ENCODE measurements around the gene ZNF217.
"Not testable (repeated sequence)": the region's sequence is repeated elsewhere in the genome, so short reads cannot be mapped to it uniquely, and the experiment has no call there.

The ZNF217 gene

DNA sequence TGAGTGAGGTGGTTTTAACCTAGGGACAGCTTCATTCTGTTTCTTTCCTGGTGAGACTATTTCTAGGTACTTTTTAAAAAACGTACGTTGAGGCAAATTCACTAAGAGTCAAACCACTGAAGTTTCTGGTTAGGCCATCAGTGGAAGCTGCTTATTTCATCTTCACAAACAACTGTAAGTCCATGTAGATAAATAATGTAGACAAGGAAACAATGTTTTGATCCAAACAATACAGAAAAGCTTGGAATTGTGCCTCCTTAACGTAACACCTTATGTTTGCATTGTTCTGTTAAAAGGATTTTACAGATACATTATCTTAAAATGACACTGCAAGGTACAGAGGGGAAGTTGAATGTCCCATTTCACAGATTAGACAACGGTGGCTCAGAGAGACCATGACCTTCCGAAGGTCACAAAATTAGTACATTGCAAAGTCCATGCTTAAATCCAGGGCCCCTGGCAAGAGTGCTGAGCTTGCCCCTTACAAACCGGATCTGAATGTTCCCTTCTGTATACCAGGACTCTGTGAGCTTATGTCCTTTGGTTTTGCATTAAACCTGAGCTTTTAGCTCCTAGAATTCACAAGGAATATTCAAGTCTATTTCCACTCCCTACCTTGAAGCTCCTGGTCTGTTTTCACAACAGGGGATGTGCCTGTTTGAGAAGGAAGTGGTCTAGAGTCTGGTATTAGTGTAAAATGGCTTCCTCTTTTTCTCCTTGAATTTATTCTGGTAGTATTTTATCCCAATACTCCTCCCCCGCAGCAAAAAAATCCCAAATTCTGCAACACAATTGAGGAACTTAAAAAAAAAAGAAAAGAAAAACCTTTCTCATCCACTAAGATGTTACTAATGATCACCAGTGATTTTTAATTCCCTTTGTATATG is 28.9 kb upstream of the ZNF217 start:
- in situ Hi-C loops (cut with MboI; ENCODE audit: low sequenced_read_pairs): no loop called here

DNA sequence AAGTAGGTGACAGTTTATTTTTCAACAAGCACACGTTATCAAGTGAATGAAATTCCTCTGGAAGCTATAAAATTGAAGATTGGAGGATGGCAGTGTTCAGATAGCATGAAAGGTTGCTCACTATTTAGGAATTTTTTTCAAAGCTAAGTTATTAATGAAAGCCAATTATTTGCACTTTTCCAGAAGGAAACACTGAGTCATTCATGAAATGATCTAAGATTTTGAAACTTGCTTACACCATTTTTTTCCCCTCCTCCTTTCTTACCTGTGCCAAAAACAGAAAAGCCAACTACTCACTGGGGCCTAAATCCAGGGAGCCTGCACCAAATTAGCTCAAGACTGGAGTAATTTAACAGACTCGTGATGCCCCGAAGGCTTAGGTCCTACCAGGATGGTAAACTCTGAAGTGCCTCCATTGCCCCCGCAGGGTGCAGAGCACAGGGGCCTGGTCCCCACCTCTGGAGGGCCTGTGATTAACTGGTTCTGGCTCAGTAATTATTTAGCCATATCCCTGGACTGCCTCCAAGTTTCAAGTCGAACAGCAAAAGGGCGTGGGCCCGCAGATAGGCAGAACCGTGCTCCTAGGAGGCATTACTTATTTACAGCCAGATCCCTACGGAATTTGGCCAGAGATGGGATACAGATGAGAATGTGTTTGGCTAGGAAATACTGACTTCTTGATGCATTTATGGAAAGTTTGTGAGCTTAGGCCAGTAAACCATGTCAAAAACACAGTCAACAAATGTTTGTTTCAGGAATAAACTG is 28.0 kb upstream of the ZNF217 start:
- in situ Hi-C loops (cut with MboI; ENCODE audit: low sequenced_read_pairs): no loop called here

DNA sequence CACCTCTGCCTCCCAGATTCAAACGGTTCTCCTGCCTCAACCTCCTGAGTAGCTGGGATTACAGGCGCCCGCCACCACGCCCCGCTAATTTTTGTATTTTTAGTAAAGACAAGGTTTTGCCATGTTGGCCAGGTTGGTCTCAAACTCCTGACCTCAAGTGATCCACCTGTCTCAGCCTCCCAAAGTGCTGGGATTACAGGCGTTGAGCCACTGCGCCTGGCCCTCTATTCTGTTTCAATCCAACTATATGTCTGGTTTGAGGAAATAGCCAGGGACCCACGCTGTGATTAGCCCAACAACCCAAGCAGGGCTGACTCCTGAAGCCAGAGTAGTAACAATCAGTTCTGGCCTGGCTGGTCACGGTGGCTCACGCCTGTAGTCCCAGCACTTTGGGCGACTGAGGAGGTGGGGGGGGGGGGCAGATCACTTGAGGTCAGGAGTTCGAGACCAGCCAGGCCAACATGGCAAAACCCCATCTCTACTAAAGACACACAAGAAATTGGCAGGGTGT is 24.9 kb upstream of the ZNF217 start:
- in situ Hi-C loops (cut with MboI; ENCODE audit: low sequenced_read_pairs): not testable (repeated sequence)

DNA sequence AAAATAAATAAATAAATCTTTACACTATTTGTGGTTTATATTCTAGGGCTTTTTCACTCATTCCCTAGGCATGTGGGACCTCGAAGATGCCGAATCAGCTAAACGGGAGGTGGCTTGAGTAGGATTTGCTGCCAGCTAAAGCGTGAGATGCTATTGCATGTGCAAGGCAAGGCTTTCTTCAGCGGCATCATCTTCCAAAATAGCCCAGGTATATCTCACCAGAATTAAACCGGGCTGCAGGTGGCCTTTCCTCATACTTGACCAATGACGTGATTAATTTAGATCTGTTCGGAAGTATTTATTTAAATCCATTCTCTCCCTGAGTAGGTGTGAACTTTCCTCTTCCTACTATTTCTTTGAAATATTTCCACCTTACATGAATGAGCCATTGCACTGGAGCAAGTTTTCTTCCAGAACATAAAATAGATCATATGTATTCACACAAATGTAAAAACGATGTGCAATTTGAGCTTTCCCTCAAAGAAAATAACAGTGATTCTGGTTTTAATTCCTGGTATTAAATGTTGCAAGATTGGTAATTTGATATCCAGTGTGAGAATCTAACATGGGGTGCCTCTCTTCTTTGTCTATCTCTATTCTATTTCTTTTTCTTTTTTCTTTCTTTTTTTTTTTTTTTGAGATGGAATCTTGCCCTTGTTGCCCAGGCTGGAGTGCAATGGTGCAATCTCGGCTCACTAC is 24.3 kb upstream of the ZNF217 start:
- in situ Hi-C loops (cut with MboI; ENCODE audit: low sequenced_read_pairs): no loop called here

DNA sequence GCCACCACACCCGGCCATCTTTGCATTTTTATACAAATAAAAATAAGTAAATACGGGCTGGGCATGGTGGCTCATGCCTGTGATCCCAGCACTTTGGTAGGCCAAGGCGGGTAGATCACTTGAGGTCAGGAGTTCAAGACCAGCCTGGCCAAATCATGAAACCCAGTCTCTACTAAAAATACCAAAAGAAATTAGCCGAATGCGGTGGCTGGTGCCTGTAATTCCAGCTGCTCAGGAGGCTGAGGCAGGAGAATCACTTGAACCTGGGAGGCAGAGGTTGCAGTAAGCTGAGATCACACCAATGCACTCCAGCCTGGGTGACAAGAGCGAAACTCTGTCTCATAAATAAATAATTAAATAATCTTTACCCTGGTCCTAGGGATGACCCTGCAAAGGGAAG is 22.9 kb upstream of the ZNF217 start:
- in situ Hi-C loops (cut with MboI; ENCODE audit: low sequenced_read_pairs): not testable (repeated sequence)

DNA sequence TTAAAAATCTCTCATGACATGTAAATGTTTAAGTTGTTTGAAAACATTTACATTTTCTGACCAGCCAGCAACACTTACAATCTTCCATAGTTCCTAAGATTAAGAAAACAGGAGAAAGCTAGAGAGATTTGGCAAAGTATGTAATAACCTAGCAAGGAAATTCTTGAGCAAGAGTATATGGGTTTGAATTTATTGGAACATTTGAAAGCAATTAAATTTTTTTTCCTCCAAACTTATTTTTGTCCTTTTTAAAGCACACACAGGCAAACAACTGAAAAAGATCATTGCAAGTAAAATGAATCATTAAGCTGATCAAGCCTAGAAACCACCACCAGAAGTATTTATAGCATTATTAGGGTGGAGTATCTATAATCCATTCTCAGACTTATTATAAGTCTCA is 20.1 kb upstream of the ZNF217 start:
- in situ Hi-C loops (cut with MboI; ENCODE audit: low sequenced_read_pairs): no loop called here

DNA sequence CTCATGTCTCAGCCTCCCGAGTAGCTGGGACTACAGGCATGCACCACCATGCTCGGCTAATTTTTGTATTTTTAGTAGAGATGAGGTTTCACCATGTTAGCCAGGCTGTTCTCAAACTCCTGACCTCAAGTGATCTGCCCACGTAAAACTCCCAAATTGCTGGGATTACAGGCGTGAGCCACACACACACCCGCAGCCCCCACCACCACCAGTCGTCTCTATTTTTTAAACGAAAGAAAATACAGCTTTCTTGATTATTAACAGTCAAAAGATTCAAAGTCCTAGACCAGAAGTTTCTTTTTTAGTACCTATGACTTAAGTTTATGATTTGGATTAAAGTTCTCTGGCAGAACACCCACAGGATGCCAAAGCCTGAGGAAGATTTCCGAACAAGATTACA is 18.6 kb upstream of the ZNF217 start:
- in situ Hi-C loops (cut with MboI; ENCODE audit: low sequenced_read_pairs): not testable (repeated sequence)

DNA sequence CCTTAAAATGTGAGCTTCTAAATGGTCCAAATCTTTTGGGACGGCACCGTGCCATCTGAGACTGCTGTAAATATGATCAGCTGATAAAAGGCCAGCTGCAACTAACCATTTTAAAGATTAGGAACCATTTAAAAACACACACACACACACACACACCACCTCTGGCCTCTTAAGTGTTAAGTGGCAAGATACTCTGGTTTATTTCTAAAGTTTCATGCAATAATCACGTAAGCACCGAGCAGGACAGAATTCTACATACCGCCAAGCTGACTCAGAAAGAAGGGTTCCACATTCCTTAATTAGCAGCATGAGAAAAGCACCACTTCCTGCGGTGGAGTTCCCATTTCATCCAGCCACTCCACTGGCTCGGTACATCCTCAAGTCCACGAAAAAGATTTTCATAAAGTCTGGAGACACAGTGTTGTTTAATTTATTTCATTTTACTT is 17.8 kb upstream of the ZNF217 start:
- in situ Hi-C loops (cut with MboI; ENCODE audit: low sequenced_read_pairs): no loop called here

DNA sequence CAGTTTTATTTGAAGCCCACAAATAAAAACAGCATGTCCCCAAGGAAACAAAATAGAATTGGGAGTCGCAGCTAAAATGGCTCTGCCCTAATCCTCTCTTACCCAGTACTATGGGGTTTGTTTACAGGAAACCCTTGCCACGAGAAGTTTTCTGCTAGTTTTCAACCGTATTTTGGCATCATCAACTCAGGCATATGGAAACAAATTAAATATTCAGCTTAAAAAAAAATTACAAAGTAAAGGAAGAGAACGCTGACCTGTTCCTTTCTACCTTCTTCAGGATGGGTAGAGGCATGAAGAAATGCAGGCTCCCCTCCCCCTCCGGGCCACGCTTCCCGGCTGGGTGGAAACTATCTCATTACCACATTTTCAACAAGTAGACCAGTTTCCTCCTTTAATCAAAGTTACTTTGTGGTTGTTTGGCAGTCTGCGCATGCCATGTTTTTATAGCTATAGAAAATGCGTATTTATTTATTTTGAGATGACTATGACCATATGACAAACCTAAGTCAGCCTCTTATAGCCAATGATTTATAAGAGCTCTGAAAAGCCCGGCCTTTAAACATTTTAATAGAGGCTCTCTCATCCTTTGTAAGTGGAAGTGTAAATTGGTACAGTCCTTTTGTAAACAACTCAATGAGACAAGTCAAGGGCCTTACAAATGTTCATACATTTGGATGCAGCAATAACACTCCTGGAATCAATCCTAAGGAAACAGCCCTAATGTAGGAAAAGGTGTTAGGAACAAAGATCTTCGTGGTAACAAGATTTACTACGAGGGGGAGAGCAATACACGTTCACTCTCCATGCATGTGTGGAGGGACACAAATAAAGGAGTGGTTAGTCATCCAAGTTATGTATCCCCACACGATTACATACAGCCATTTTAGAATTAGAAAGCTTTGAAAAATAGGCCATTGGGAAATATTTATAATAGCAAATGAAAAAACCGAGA is 16.1 kb upstream of the ZNF217 start:
- in situ Hi-C loops (cut with MboI; ENCODE audit: low sequenced_read_pairs): no loop called here

DNA sequence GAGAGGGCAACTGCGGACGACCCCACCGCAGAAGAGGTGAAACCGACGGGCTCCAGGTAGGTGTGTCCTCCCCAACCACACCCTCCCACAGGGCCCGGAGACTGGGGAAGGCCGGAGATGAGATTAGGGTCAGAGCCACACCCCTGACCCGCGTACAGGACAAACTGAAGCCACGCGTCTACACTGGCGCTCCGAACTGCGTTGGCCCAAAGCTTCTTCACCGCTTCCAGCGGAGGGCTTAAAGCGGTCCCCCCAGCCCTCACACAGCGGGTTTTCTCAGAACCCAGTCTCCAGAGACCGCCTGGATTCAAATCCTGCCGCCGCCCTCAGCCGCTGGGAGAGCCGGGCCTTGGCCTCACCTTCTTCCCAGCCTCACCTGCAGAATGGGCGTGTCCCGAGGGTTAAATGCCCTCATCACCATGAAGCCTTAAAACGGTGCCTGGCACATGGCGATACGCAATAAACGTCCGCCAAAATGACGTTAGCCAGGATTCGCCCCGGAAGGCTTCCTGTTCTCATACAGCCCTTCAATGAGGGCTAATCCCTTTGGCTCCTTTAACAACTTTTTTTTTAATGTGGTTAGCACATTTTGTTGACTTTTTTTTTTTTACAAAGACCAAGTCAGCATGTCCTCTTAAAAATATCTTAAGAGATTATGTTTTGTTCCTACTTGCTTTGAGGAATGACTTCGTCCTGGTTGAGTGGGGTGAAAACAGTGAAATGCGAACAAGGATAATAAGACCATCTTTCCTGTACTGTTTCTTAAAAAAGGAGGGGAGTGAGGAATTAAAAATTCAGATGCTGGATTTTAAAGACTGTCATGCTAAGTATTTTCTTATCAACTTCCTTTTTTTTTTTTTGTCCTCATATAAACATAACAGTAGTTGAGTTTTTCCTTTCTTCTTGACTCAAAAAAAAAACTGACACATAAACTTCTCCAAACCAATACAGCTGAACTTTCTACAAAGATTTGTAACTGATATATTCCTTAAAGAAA is 15.1 kb upstream of the ZNF217 start:
- in situ Hi-C loops (cut with MboI; ENCODE audit: low sequenced_read_pairs): no loop called here

DNA sequence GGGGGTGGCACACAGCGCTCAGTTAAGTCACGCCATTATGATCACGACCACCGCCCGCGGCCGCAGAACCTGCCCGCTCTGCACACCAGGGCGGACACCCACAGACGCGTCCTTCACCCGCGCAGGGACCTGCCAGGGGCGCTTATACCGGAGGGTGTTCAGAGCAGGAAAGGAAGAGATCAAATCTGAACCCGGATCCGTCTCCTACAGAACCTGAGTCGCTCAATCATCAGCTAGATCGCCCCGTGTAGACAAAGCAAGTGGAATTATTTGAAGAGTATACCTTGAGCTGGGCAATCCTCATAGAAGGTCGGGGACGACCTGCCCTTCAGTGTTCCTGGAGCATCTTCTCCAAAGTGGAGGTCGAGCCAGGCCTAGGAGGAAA is 14.4 kb upstream of the ZNF217 start:
- in situ Hi-C loops (cut with MboI; ENCODE audit: low sequenced_read_pairs): no loop called here

DNA sequence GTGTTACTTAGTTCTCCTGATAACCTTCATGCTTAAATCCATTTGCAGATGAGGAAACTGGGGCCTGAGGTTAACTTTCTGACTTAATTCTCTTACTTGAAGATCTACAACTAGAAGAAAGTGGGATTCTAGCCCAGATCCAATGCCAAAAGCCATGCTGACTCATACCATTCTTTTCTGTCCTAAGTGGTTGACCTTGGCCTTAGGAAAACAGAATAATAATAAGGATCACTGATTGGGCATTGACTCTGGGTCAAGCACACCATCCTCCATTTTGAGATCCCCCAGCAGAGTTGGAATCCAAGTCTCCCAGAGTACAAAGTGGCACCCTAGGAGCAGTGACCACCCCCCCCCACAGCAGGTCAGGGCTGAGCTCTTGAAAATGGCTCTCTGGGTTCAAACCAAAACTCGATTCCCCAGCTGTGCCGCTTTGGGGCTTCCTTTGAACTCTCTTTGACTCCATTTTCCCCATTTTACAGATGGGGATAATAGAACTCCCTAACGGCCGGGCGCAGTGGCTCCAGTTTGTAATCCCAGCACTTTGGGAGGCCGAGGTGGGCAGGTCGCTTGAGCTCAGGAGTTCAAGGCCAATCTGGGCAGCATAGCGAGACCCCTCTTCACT is 12.8 kb upstream of the ZNF217 start:
- in situ Hi-C loops (cut with MboI; ENCODE audit: low sequenced_read_pairs): no loop called here

DNA sequence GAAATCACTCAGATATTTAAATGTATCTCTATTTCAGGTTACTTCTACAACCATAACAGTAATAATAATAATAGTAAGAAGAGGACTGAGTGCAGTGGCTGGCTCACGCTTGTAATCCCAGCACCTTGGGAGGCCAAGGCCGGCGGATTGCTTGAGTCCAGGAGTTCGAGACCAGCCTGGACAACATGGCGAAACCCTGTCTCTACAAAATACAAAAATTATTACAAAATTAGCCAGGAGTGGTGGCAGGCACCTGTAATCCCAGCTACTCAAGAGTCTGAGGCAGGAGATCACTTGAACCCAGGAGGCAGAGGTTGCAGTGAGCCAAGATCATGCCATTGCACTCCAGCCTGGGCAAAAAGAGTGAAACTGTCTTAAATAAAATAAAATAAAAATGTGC is 11.8 kb upstream of the ZNF217 start:
- in situ Hi-C loops (cut with MboI; ENCODE audit: low sequenced_read_pairs): not testable (repeated sequence)

DNA sequence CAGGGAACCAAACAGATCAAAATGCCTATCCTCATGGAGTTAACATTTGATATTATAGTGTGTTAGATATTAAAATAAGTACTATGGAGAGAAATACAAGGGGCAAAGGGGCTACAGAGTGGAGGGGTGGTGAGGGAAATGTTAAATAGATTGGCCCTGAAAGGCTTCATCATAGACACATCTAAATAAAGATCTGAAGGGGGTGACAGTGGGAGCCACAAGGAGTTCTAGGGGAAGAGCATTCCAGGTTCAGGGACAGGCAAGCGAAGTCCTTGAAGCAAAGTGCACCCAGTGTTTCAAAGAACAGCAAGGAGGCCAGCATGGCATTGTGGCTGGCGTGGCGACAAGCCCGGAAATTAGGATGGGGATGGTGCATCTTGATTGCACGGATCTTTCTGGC is 11.2 kb upstream of the ZNF217 start:
- in situ Hi-C loops (cut with MboI; ENCODE audit: low sequenced_read_pairs): not testable (repeated sequence)

DNA sequence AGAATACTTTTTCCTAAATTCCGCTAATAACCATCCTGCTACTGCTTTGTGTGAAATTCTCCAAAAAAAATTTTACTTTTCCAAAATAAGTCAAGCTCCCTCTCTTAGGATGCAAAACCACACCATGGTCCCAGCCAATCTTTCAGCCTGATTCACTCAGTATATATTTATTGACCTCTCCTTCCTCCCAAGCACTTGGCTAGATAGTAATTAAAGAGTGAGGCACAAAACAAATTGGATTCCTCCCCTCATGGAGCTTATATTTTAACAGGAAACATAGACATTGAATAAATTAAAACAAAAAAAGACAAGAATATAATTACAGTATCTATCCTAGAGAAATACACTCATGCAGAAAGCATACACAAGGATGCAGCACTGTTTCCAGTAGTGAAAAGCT is 9.0 kb upstream of the ZNF217 start:
- in situ Hi-C loops (cut with MboI; ENCODE audit: low sequenced_read_pairs): no loop called here

DNA sequence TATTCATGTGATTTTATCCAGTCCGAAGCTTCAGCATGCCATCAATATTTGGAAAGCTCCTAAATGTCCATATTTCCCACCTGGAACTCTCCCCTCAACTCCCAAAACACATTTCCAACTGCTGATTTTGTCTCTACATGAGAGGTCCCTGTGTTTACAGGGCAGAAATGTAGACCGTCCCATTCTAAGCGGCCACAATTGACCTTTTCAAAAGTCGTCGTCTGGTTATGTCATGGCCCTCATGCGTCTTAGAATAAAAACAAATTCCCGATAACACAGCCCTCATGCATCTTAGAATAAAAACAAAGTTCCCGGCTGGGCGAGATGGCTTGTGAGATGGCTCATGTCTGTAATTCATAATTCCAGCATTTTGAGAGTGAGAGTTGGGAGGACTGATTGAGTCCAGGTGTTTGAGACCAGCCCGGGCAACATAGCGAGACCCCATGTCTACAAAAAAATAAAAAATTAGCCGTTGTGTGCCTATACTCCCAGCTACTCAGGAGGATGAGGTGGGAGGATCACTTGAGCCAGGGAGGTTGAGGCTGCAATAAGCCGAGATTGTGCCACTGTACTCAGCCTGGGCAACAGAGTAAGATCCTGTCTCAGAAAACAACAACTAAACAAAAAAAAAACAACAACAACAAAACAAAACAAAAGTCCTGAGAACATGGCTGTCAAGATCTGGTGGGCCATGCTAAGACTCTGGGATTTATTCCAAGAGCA is 6.4 kb upstream of the ZNF217 start:
- in situ Hi-C loops (cut with MboI; ENCODE audit: low sequenced_read_pairs): loop anchor here (25.0 kb wide), 1 partner anchor 312 kb away; no protein-coding TSS in a partner anchor

DNA sequence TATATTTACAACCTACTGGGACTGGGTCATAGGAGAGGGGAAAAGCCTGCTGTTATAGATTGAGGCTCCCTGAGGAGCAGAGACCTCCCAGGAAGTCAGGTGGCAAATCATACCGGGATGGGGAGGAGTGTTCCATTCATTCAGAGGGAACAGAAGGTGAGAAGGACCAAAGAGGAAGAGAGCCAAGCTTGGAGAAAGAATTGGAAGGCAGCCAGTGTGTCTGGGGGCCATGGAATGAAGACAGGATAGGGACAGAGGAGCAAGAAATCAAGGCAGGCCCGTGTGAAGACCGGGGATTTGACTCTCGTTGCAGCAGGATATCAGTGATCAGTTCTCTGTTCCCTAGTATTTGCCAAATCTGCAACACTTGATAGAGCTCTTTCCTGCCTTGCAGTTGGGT is 5.7 kb upstream of the ZNF217 start:
- in situ Hi-C loops (cut with MboI; ENCODE audit: low sequenced_read_pairs): loop anchor here (25.0 kb wide), 1 partner anchor 313 kb away; no protein-coding TSS in a partner anchor

DNA sequence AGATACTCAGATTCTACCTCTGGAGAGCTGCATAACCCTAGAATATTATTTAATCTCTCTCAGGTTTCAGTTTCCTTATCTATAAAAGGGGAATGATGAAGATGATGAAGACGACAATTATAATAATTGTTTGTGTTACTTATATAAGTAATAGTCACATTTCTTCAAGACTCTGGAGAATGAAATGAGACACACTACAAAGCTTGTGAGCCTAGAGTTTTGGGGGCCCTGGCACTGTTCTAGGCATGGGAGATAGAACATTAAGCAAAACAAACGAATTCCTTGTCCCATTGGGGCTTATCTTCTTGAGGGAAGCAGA is 5.4 kb upstream of the ZNF217 start:
- in situ Hi-C loops (cut with MboI; ENCODE audit: low sequenced_read_pairs): loop anchor here (25.0 kb wide), 1 partner anchor 313 kb away; no protein-coding TSS in a partner anchor
